Smooth muscle cell (in vitro differentiated cells): Measurements from ENCODE around the gene CDH13. TPM values are rescaled to one million over a fixed set of nuclear protein-coding genes. Genes with fewer than 3 reads are reported as not detected.

Experiments used
- DNase-seq: peaks from one replicate; lab custom pipeline; 2025; ENCODE audit not compliant: unreplicated experiment; lab: John Stamatoyannopoulos, UW
- H2AFZ ChIP-seq: fragments of 200-600 bp; sonication (generic); 2 replicates; pipeline ENCODE4 v1.6.0; 2016; ENCODE audit warnings: antibody characterized with exemption, low read depth, mild to moderate bottlenecking
- H3F3A ChIP-seq: fragments of 200-600 bp; sonication (generic); 2 replicates; pipeline ENCODE4 v1.6.0; 2017; ENCODE audit warnings: antibody characterized with exemption, low read depth
- H3K27ac ChIP-seq: fragments of 200-600 bp; sonication (generic); 2 replicates; pipeline ENCODE4 v1.5.1; 2016; ENCODE audit warnings: low read depth, mild to moderate bottlenecking
- H3K27me3 ChIP-seq: fragments of 200-600 bp; sonication (generic); 2 replicates; pipeline ENCODE4 v1.6.1; 2016; ENCODE audit warnings: low read depth, mild to moderate bottlenecking
- H3K36me3 ChIP-seq: fragments of 200-600 bp; sonication (generic); 2 replicates; pipeline ENCODE4 v1.5.1; 2016; ENCODE audit warnings: low read depth
- H3K4me1 ChIP-seq: fragments of 200-600 bp; sonication (generic); 2 replicates; pipeline ENCODE4 v1.5.1; 2016; ENCODE audit warnings: low read depth
- H3K4me2 ChIP-seq: fragments of 200-600 bp; sonication (generic); 2 replicates; pipeline ENCODE4 v1.6.0; 2016; ENCODE audit warnings: mild to moderate bottlenecking
- H3K4me3 ChIP-seq: fragments of 200-600 bp; sonication (generic); 2 replicates; pipeline ENCODE4 v1.5.1; 2016; ENCODE audit warnings: mild to moderate bottlenecking
- H3K79me2 ChIP-seq: fragments of 200-600 bp; sonication (generic); 2 replicates; pipeline ENCODE4 v1.6.0; 2016; ENCODE audit warnings: low read depth, mild to moderate bottlenecking
- H3K9ac ChIP-seq: fragments of 200-600 bp; sonication (generic); 2 replicates; pipeline ENCODE4 v1.6.0; 2016; ENCODE audit warnings: low read depth
- H3K9me3 ChIP-seq: fragments of 200-600 bp; sonication (generic); replicated peaks from 2 replicates; pipeline ENCODE4 v1.5.1; 2016; ENCODE audit warnings: low read depth
- H4K20me1 ChIP-seq: fragments of 200-600 bp; sonication (generic); 2 replicates; pipeline ENCODE4 v1.6.0; 2016; ENCODE audit warnings: low read depth
- CTCF ChIP-seq: fragments of 200-600 bp; sonication (generic); IDR thresholded peaks from 2 replicates; pipeline ENCODE4 v1.5.1; 2017; ENCODE audit warnings: borderline replicate concordance, mild to moderate bottlenecking, antibody characterized with exemption; ENCODE audit not compliant: insufficient read depth, poor library complexity, severe bottlenecking
- WGBS: methylation state at CpG from one replicate; pipeline ENCODE4 v1.1.7; 2016; ENCODE audit warnings: low lambda C conversion rate; 5-methylcytosine and 5-hydroxymethylcytosine counted together
- polyA plus RNA-seq: library from polyadenylated mRNA; unstranded; fragments of >200 nt; fragmentation: Nextera tagmentation; extraction: Ambion mirVana; gene quantifications from 2 replicates; pipeline ENCODE4 v1.2.1, GENCODE V29; 2016
- total RNA-seq: library from RNA; depleted of rRNA; stranded (reverse); fragments of >200 nt; gene quantifications from 2 replicates; pipeline ENCODE4 v1.2.3, GENCODE V29; 2014

CDH13 gene
- total and polyA plus RNA-seq, 2 experiments from 2014 or later, result 12.1 to 32.2 TPM

- no peak for TF ChIP-seq CTCF
- Histone ChIP-seq H3K9ac (no peak overlapping the region), H3K79me2 (no peaks in the 10 kb centered on the region), H3K27ac (no peak overlapping the region), H3K4me1 (no peaks in the 10 kb centered on the region), H3F3A (no peaks in the 10 kb centered on the region), H3K4me2 (no peak overlapping the region), H3K27me3 (no peaks in the 10 kb centered on the region), H2AFZ (no peak overlapping the region), H4K20me1 (no peaks in the 10 kb centered on the region), H3K36me3 (no peaks in the 10 kb centered on the region), H3K4me3 (no peak overlapping the region), H3K9me3 (no peaks in the 10 kb centered on the region)
- DNase-seq, result no peak
- WGBS, result 92% methylated on average over 9 of the region's 9 CpGs
These were observed 1150.2 kb downstream of the CDH13 start for GRCh38 chr16:83776944-83777343.

DNA sequence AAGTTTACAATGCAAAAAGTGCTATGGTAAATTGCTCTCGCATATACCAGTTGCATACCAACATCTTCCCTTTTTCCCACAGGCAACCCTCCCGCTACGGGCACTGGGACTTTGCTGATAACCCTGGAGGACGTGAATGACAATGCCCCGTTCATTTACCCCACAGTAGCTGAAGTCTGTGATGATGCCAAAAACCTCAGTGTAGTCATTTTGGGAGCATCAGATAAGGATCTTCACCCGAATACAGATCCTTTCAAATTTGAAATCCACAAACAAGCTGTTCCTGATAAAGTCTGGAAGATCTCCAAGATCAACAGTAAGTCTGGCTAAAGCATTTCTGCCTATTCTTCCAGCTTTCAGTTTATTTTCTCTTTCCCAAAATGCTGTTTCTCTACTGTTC, 1153.1 kb downstream of the CDH13 start:
- H3K4me1 ChIP-seq, result no peaks in the 10 kb centered on the region
- H3K9me3 ChIP-seq, result no peaks in the 10 kb centered on the region
- H3K79me2 ChIP-seq, result no peaks in the 10 kb centered on the region
- H3F3A ChIP-seq, result no peaks in the 10 kb centered on the region
- H3K4me3 ChIP-seq, result no peak overlapping the region
- H3K9ac ChIP-seq, result no peak overlapping the region
- H3K36me3 ChIP-seq, result no peaks in the 10 kb centered on the region
- DNase-seq, result no peak
- H3K27me3 ChIP-seq, result no peaks in the 10 kb centered on the region
- WGBS, result 58% methylated on average over 6 of the region's 6 CpGs
- no peak overlapping the region for H2AFZ ChIP-seq
- no peaks in the 10 kb centered on the region for H4K20me1 ChIP-seq
- no peak overlapping the region for H3K27ac ChIP-seq
- no peak overlapping the region for H3K4me2 ChIP-seq
- TF ChIP-seq CTCF, result no peak

DNA sequence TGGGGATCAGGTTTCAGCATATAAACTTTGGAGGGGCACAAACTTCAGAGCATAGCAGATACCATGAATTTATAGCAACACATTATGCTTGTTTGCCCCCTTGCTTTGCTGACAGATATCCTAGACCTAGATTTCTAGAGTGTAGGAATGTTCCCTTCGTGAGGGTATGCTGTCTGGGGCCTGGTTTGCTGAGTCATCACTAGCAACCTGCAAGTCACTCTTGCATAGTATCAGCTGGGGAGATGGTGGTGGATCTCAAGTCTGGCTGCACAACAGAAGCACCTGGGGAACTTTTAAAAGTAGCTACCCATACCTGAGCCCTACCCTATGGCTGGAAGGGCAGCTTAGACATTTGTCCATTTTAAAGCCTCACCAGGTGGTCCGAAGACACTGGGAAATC, 1158.7 kb downstream of the CDH13 start:
- WGBS, result 80% methylated on average over 2 of the region's 2 CpGs

More for the DNA sequence above, 1158.7 kb downstream of the CDH13 start:
- H3K27me3 ChIP-seq, result no peaks in the 10 kb centered on the region
- TF ChIP-seq CTCF, result no peak
- no peak overlapping the region for H3K27ac ChIP-seq
- H3K36me3 ChIP-seq, result no peaks in the 10 kb centered on the region
- H3K4me1 ChIP-seq, result no peaks in the 10 kb centered on the region
- no peaks in the 10 kb centered on the region for H4K20me1 ChIP-seq
- no peak overlapping the region for H3K9ac ChIP-seq
- H3K4me3 ChIP-seq, result no peak overlapping the region
- H2AFZ ChIP-seq, result no peak overlapping the region
- no peak overlapping the region for H3K4me2 ChIP-seq
- no peaks in the 10 kb centered on the region for H3K9me3 ChIP-seq
- DNase-seq, result no peak
- H3K79me2 ChIP-seq, result no peaks in the 10 kb centered on the region
- H3F3A ChIP-seq, result no peaks in the 10 kb centered on the region
